Hepatocyte (in vitro differentiated cells): Measurements from ENCODE around the gene SRXN1. TPM values are rescaled to one million over a fixed set of nuclear protein-coding genes. Genes with fewer than 3 reads are reported as not detected.

Experiments
- DNase-seq: peaks from one replicate; pipeline ENCODE4 v3.0.0-alpha.2; 2016; ENCODE audit warnings: low spot score
- H2AFZ ChIP-seq: fragments of 200-600 bp; sonication (generic); 2 replicates; pipeline ENCODE4 v1.6.0; 2016; ENCODE audit warnings: antibody characterized with exemption, mild to moderate bottlenecking
- H3K27ac ChIP-seq: fragments of 200-600 bp; sonication (generic); 2 replicates; pipeline ENCODE4 v1.5.1; 2016; ENCODE audit warnings: mild to moderate bottlenecking
- H3K27me3 ChIP-seq: fragments of 200-600 bp; sonication (generic); 2 replicates; pipeline ENCODE4 v1.6.1; 2016
- H3K36me3 ChIP-seq: fragments of 200-600 bp; sonication (generic); replicated peaks from 2 replicates; pipeline ENCODE4 v1.5.1; 2016; ENCODE audit warnings: low read depth; ENCODE audit not compliant: insufficient read depth
- H3K4me1 ChIP-seq: fragments of 200-600 bp; sonication (generic); 2 replicates; pipeline ENCODE4 v1.5.1; 2016; ENCODE audit warnings: mild to moderate bottlenecking, moderate library complexity; ENCODE audit not compliant: insufficient read depth
- H3K4me2 ChIP-seq: fragments of 200-600 bp; sonication (generic); 2 replicates; pipeline ENCODE4 v1.6.0; 2016
- H3K4me3 ChIP-seq: fragments of 200-600 bp; sonication (generic); 2 replicates; pipeline ENCODE4 v1.5.1; 2016; ENCODE audit warnings: mild to moderate bottlenecking
- H3K79me2 ChIP-seq: fragments of 200-600 bp; sonication (generic); 2 replicates; pipeline ENCODE4 v1.6.0; 2017; ENCODE audit warnings: mild to moderate bottlenecking
- H3K9me2 ChIP-seq: fragments of 200-600 bp; sonication (generic); replicated peaks from 2 replicates; pipeline ENCODE4 v1.6.0; 2017; ENCODE audit warnings: mild to moderate bottlenecking; ENCODE audit not compliant: insufficient read depth
- H3K9me3 ChIP-seq: fragments of 200-600 bp; sonication (generic); 2 replicates; pipeline ENCODE4 v1.5.1; 2016; ENCODE audit warnings: low read depth, mild to moderate bottlenecking
- H4K20me1 ChIP-seq: fragments of 200-600 bp; sonication (generic); 2 replicates; pipeline ENCODE4 v1.6.0; 2016; ENCODE audit warnings: mild to moderate bottlenecking; ENCODE audit not compliant: insufficient read depth, poor library complexity, severe bottlenecking
- EZH2 ChIP-seq: fragments of 200-600 bp; sonication (generic); IDR thresholded peaks from 2 replicates; pipeline ENCODE4 v1.6.1; 2016; ENCODE audit warnings: antibody characterized with exemption, mild to moderate bottlenecking, borderline replicate concordance
- EZH2phosphoT487 ChIP-seq: fragments of 200-600 bp; sonication (generic); IDR thresholded peaks from one replicate; pipeline ENCODE4 v1.6.1; 2018; ENCODE audit warnings: antibody characterized with exemption, mild to moderate bottlenecking, low read depth, moderate library complexity; ENCODE audit not compliant: unreplicated experiment, severe bottlenecking
- WGBS: methylation state at CpG from one replicate; pipeline ENCODE4 v1.1.6; 2016; ENCODE audit warnings: low lambda C conversion rate; ENCODE audit errors: missing lambda C conversion rate; 5-methylcytosine and 5-hydroxymethylcytosine counted together
- polyA plus RNA-seq: library from polyadenylated mRNA; unstranded; fragments of >200 nt; fragmentation: Nextera tagmentation; extraction: Ambion mirVana; gene quantifications from 2 replicates; pipeline ENCODE4 v1.2.1, GENCODE V29; 2016
- total RNA-seq: library from RNA; depleted of rRNA; stranded (reverse); fragments of >200 nt; gene quantifications from 2 replicates; pipeline ENCODE4 v1.2.3, GENCODE V29; 2014
- TF ChIP-seq, protein P1 (sequence below): fragments of 200-600 bp; sonication (generic); IDR thresholded peaks from 2 replicates; pipeline ENCODE4 v1.5.1; 2016; ENCODE audit warnings: antibody characterized with exemption, mild to moderate bottlenecking; ENCODE audit not compliant: poor library complexity

The SRXN1 gene
- total and polyA plus RNA-seq, 2 experiments from 2014 or later: 39.6 to 42.2 TPM

DNA sequence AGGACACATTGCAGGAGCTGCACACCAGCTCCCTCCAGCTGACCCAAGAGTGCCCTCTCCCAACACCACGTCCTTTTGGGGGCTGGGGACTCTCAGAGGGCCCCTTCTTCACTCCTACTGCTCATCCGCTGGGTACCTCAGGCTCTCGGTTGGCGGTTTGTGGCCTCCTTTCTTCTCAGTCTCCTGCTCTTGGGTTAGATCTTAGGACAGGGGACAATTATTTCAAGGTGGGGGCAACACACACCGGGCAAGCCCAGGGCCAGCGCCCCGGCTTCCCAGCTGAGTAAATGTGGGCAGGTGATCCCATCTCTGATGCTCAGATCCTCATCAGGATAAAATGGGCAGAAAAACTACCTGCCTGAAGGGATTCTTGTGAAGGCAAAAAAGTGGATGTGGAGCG, 44.0 kb downstream of the SRXN1 start:
- TF ChIP-seq EZH2: no peak
- TF ChIP-seq, protein P1, sequence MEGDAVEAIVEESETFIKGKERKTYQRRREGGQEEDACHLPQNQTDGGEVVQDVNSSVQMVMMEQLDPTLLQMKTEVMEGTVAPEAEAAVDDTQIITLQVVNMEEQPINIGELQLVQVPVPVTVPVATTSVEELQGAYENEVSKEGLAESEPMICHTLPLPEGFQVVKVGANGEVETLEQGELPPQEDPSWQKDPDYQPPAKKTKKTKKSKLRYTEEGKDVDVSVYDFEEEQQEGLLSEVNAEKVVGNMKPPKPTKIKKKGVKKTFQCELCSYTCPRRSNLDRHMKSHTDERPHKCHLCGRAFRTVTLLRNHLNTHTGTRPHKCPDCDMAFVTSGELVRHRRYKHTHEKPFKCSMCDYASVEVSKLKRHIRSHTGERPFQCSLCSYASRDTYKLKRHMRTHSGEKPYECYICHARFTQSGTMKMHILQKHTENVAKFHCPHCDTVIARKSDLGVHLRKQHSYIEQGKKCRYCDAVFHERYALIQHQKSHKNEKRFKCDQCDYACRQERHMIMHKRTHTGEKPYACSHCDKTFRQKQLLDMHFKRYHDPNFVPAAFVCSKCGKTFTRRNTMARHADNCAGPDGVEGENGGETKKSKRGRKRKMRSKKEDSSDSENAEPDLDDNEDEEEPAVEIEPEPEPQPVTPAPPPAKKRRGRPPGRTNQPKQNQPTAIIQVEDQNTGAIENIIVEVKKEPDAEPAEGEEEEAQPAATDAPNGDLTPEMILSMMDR: no peak
- no peak for TF ChIP-seq EZH2phosphoT487
- H3K4me2 ChIP-seq: no peak overlapping the region
- H3K36me3 ChIP-seq: no peaks in the 10 kb centered on the region
- H3K9me3 ChIP-seq: no peaks in the 10 kb centered on the region
- peaks cover 69% of the 10 kb centered on the region for H3K27me3 ChIP-seq
- WGBS: 86% methylated on average over 8 of the region's 8 CpGs
- no peak overlapping the region for H3K27ac ChIP-seq
- no peaks in the 10 kb centered on the region for H3K79me2 ChIP-seq
- H2AFZ ChIP-seq: no peak overlapping the region
- no peak overlapping the region for H3K4me3 ChIP-seq
- no peak for DNase-seq
- H3K4me1 ChIP-seq: no peaks in the 10 kb centered on the region
- no peaks in the 10 kb centered on the region for H3K9me2 ChIP-seq
- H4K20me1 ChIP-seq: no peaks in the 10 kb centered on the region

DNA sequence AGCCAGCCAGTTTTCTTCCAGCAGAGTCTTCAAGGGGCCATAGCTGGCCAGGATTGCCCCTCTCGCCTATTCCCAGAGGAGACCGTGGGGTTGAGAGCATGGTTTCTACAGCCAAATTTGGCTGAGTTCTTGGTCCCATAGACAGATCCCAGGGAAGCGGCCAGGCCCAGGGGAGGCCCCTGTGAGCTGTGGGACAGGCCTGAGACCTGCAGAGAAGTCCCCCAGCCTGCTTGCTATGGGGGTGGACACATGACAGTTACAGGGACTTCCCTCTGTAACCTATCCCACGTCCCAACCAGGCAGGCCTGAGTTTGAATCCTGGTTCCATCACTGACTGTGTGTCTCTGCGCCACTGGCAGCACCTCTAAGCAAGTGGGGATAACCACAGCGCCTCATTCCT, 45.5 kb downstream of the SRXN1 start:
- no peaks in the 10 kb centered on the region for H3K79me2 ChIP-seq
- H4K20me1 ChIP-seq: no peaks in the 10 kb centered on the region
- no peak overlapping the region for H3K4me3 ChIP-seq
- H3K27me3 ChIP-seq: peaks cover 59% of the 10 kb centered on the region
- H3K9me2 ChIP-seq: no peaks in the 10 kb centered on the region
- H3K4me1 ChIP-seq: no peaks in the 10 kb centered on the region
- no peak overlapping the region for H3K27ac ChIP-seq
- H3K9me3 ChIP-seq: no peaks in the 10 kb centered on the region
- no peaks in the 10 kb centered on the region for H3K36me3 ChIP-seq
- 90% methylated on average over 6 of the region's 6 CpGs for WGBS
- TF ChIP-seq EZH2 (no peak), EZH2phosphoT487 (no peak)
- TF ChIP-seq, protein P1: no peak
- no peak for DNase-seq
- H2AFZ ChIP-seq: no peak overlapping the region
- no peak overlapping the region for H3K4me2 ChIP-seq

DNA sequence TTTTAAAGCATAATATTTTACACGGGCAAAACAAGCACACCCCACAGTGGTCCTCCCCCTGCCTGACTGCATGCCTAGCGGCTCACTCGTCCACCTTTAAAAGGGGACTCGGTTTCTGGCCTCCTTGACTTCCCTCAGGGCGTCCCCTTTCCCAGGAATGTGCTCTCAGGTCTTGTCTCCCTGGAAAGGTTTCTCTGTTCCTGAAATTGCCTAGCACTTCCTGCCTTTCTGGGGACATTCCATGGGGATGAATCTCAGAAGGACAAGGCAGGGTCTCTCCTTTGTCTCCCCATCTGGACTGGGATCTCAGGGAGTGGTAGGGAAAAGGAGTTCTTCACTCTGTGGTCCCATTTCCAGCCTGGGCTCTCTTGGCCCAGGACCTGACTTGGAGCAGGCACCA, 47.8 kb downstream of the SRXN1 start:
- Histone ChIP-seq H3K4me1 (no peaks in the 10 kb centered on the region), H3K9me2 (no peaks in the 10 kb centered on the region), H3K4me3 (no peak overlapping the region), H2AFZ (no peak overlapping the region), H3K27me3 (peaks cover 38% of the 10 kb centered on the region), H3K36me3 (no peaks in the 10 kb centered on the region), H4K20me1 (no peaks in the 10 kb centered on the region), H3K27ac (no peak overlapping the region), H3K79me2 (no peaks in the 10 kb centered on the region), H3K9me3 (no peaks in the 10 kb centered on the region), H3K4me2 (no peak overlapping the region)
- TF ChIP-seq EZH2phosphoT487 (no peak), EZH2 (no peak)
- TF ChIP-seq, protein P1: no peak
- DNase-seq: no peak
- 51% methylated on average over 5 of the region's 5 CpGs for WGBS

DNA sequence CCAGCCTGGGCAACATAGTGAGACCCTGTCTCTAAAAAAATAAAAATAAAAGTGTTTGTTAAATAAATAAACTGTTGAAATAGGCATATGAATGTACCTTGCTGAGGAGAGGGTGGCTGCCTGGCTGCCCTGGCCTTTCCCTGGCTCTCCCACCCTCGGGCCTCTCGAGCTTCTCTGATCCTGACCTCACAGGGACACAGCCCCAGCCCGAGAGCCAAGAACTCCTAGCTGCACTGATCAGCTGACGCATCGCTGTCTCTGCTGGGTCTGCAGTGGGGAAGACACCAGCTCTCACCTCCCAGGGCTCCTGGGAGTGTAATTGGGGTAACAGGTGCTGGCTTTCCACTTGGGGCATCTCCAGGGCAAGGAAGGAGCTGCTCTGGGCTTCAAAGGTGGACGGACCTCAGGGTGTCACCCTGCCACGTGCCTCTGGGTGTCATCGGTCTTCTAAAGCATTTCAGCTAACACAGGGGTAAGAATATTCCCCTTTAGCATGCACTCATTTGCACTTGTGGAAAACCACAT, 49.8 kb downstream of the SRXN1 start:
- no peak overlapping the region for H3K4me2 ChIP-seq
- H3K36me3 ChIP-seq: no peaks in the 10 kb centered on the region
- H3K27me3 ChIP-seq: peaks cover 22% of the 10 kb centered on the region
- DNase-seq: no peak
- WGBS: 84% methylated on average over 8 of the region's 8 CpGs
- H3K4me1 ChIP-seq: no peaks in the 10 kb centered on the region
- H4K20me1 ChIP-seq: no peaks in the 10 kb centered on the region
- TF ChIP-seq EZH2 (no peak), EZH2phosphoT487 (no peak)
- TF ChIP-seq, protein P1: no peak
- H3K4me3 ChIP-seq: no peak overlapping the region
- no peaks in the 10 kb centered on the region for H3K9me3 ChIP-seq
- H2AFZ ChIP-seq: no peak overlapping the region
- no peaks in the 10 kb centered on the region for H3K79me2 ChIP-seq
- no peak overlapping the region for H3K27ac ChIP-seq
- H3K9me2 ChIP-seq: no peaks in the 10 kb centered on the region
